ENCODE measurements around the gene COMMD9.

GRCh38 chr11:36248436-36248835 lies 40.8 kb downstream of the COMMD9 start:
- TF ChIP-seq CTCF (IDR thresholded peaks at IDR 0.05; ENCODE audit: low read depth, low read length), result no peak
- no peak for TF ChIP-seq POLR2A (IDR thresholded peaks at IDR 0.05; ENCODE audit: extremely low read depth, insufficient read length)

Measured in NB4 (cell line).